IMR-90 (cell line): ENCODE data around the gene CRTAP. TPM values are rescaled to one million over a fixed set of nuclear protein-coding genes. Genes with fewer than 3 reads are reported as not detected.

Experiments
- ATAC-seq: fragments of 200-7000 bp; cut with Tn5 transposase; 2 replicates; pipeline ENCODE4 v1.9.1; 2020; ENCODE audit warnings: low read depth, mild to moderate bottlenecking, moderate library complexity
- BruUV-seq: library from RNA; stranded (reverse); fragments of 400-500 nt; replicated peaks from 2 replicates; lab custom pipeline; 2021; lab: Mats Ljungman, UMichigan
- CTCF ChIA-PET: fragments of 300-600 bp; formaldehyde crosslinking; extraction: SDS; loops from one replicate; lab custom pipeline; 2021; ENCODE audit warnings: antibody characterized with exemption; lab: Yijun Ruan, JAX
- POLR2A ChIA-PET: fragments of 300-600 bp; sonication (Branson Sonifier 250); formaldehyde crosslinking; loops from one replicate; lab custom pipeline; 2022; ENCODE audit warnings: antibody characterized with exemption; ENCODE audit not compliant: unreplicated experiment; lab: Charles Lee
- DNase-seq: peaks from one replicate; pipeline ENCODE4 v3.0.0; 2013
- H2AFZ ChIP-seq: replicated peaks from 2 replicates; pipeline ENCODE3; 2013; ENCODE audit warnings: low read length, mild to moderate bottlenecking; ENCODE audit not compliant: poor library complexity
- H2AK5ac ChIP-seq: 2 replicates; pipeline ENCODE4 v1.6.1; 2013; ENCODE audit warnings: low read depth, low read length, inconsistent platforms
- H2AK9ac ChIP-seq: replicated peaks from 2 replicates; pipeline ENCODE3; 2013; ENCODE audit warnings: mild to moderate bottlenecking, low read depth, low read length, moderate library complexity; ENCODE audit not compliant: poor library complexity
- H2BK120ac ChIP-seq: 2 replicates; pipeline ENCODE4 v1.6.1; 2013; ENCODE audit warnings: low read depth, low read length, inconsistent platforms
- H2BK15ac ChIP-seq: 3 replicates; pipeline ENCODE4 v1.6.1; 2013; ENCODE audit warnings: low read depth, low read length, inconsistent platforms
- H2BK20ac ChIP-seq: 2 replicates; pipeline ENCODE4 v1.6.1; 2013; ENCODE audit warnings: low read depth, mild to moderate bottlenecking, inconsistent platforms, low read length, moderate library complexity
- H2BK5ac ChIP-seq: 2 replicates; pipeline ENCODE4 v1.6.1; 2013; ENCODE audit warnings: mild to moderate bottlenecking, low read depth, low read length, inconsistent platforms; ENCODE audit not compliant: poor library complexity, severe bottlenecking
- H3K14ac ChIP-seq: replicated peaks from 2 replicates; pipeline ENCODE4 v1.6.1; 2013; ENCODE audit warnings: low read depth, low read length, inconsistent platforms
- H3K18ac ChIP-seq: 2 replicates; pipeline ENCODE4 v1.6.1; 2013; ENCODE audit warnings: low read depth, low read length, control low read depth
- H3K23ac ChIP-seq: 2 replicates; pipeline ENCODE4 v1.6.1; 2013; ENCODE audit warnings: low read depth, low read length, inconsistent platforms
- H3K27ac ChIP-seq: 2 replicates; pipeline ENCODE4 v1.5.1; 2013; ENCODE audit warnings: mild to moderate bottlenecking, control low read depth, low read length; ENCODE audit not compliant: insufficient read depth
- H3K27me3 ChIP-seq: 2 replicates; pipeline ENCODE4 v1.6.1; 2013; ENCODE audit warnings: low read length; ENCODE audit not compliant: control insufficient read depth, insufficient read depth
- H3K36me3 ChIP-seq: 2 replicates; pipeline ENCODE4 v1.6.1; 2013; ENCODE audit warnings: low read length, mixed read lengths; ENCODE audit not compliant: control insufficient read depth, insufficient read depth
- H3K4ac ChIP-seq: 2 replicates; pipeline ENCODE4 v1.6.1; 2013; ENCODE audit warnings: low read depth, low read length, inconsistent platforms
- H3K4me1 ChIP-seq: 2 replicates; pipeline ENCODE4 v1.6.1; 2013; ENCODE audit warnings: low read length, mixed read lengths; ENCODE audit not compliant: control insufficient read depth, insufficient read depth
- H3K4me2 ChIP-seq: 2 replicates; pipeline ENCODE4 v1.6.1; 2013; ENCODE audit warnings: low read depth, mild to moderate bottlenecking, control low read depth, low read length, moderate library complexity
- H3K4me3 ChIP-seq: 2 replicates; pipeline ENCODE4 v1.5.1; 2013; ENCODE audit warnings: low read depth, mild to moderate bottlenecking, control low read depth, low read length, moderate library complexity; ENCODE audit not compliant: insufficient read depth
- H3K56ac ChIP-seq: 2 replicates; pipeline ENCODE4 v1.6.1; 2013; ENCODE audit warnings: low read length, inconsistent platforms; ENCODE audit not compliant: insufficient read depth; ENCODE audit errors: extremely low read depth
- H3K79me1 ChIP-seq, 2 experiments: 2 replicates each; pipeline ENCODE4 v1.6.1; 2013; ENCODE audit warnings: low read length in 2 of 2, inconsistent platforms in 1 of 2, low read depth in 1 of 2
- H3K9ac ChIP-seq: 2 replicates; pipeline ENCODE4 v1.6.1; 2013; ENCODE audit warnings: low read depth, low read length, control low read depth
- H3K9me1 ChIP-seq: 2 replicates; pipeline ENCODE4 v1.6.1; 2013; ENCODE audit warnings: low read length, inconsistent platforms; ENCODE audit not compliant: insufficient read depth
- H3K9me3 ChIP-seq: 2 replicates; pipeline ENCODE4 v1.6.1; 2013; ENCODE audit warnings: low read length; ENCODE audit not compliant: control insufficient read depth, insufficient read depth
- H4K20me1 ChIP-seq: 2 replicates; pipeline ENCODE4 v1.6.1; 2013; ENCODE audit warnings: low read length, inconsistent platforms; ENCODE audit not compliant: insufficient read depth
- H4K5ac ChIP-seq: 2 replicates; pipeline ENCODE4 v1.6.1; 2013; ENCODE audit warnings: mild to moderate bottlenecking, low read depth, low read length, control low read depth
- H4K8ac ChIP-seq, 2 experiments: 2 replicates each; pipeline ENCODE4 v1.6.1; 2013; ENCODE audit warnings: low read depth in 2 of 2, low read length in 2 of 2, control low read depth in 1 of 2, inconsistent platforms in 1 of 2
- H4K91ac ChIP-seq: 2 replicates; pipeline ENCODE4 v1.6.1; 2013; ENCODE audit warnings: low read depth, low read length, inconsistent platforms; ENCODE audit not compliant: insufficient read depth
- BHLHE40 ChIP-seq: fragments of 150-350 bp; IDR thresholded peaks from 2 replicates; pipeline ENCODE4 v1.6.1; 2016; ENCODE audit warnings: mild to moderate bottlenecking, low read depth, low read length
- CEBPB ChIP-seq: IDR thresholded peaks from 2 replicates; pipeline ENCODE4 v1.6.1; 2012; ENCODE audit warnings: low read depth, low read length, improper control_type of control experiment
- FOS ChIP-seq: fragments of 150-350 bp; IDR thresholded peaks from 2 replicates; pipeline ENCODE4 v1.6.1; 2016; ENCODE audit warnings: low read depth, low read length
- MAFK ChIP-seq: IDR thresholded peaks from 2 replicates; pipeline ENCODE4 v1.6.1; 2012; ENCODE audit warnings: low read depth, low read length, improper control_type of control experiment
- MAZ ChIP-seq: IDR thresholded peaks from 2 replicates; pipeline ENCODE4 v1.6.1; 2012; ENCODE audit warnings: low read depth, mild to moderate bottlenecking, low read length, improper control_type of control experiment, moderate library complexity, borderline replicate concordance
- MXI1 ChIP-seq: IDR thresholded peaks from 2 replicates; pipeline ENCODE4 v1.6.1; 2012; ENCODE audit warnings: low read depth, mild to moderate bottlenecking, low read length, moderate library complexity, borderline replicate concordance
- RAD21 ChIP-seq: IDR thresholded peaks from 2 replicates; pipeline ENCODE4 v1.6.1; 2012; ENCODE audit warnings: low read length, improper control_type of control experiment
- RCOR1 ChIP-seq: IDR thresholded peaks from 2 replicates; pipeline ENCODE4 v1.6.1; 2012; ENCODE audit warnings: mild to moderate bottlenecking, low read length, improper control_type of control experiment; ENCODE audit not compliant: insufficient replicate concordance
- RFX5 ChIP-seq: IDR thresholded peaks from 2 replicates; pipeline ENCODE4 v1.8.0; 2012; ENCODE audit warnings: low read depth, mild to moderate bottlenecking, low read length, moderate library complexity
- WGBS, 2 experiments: methylation state at CpG; one replicate each; pipeline versions ENCODE4 v1.1.5 to v1.1.7; 2013; ENCODE audit warnings: missing lambda C conversion rate in 2 of 2; ENCODE audit not compliant: insufficient read length in 1 of 2; ENCODE audit errors: extremely low coverage in 2 of 2; 5-methylcytosine and 5-hydroxymethylcytosine counted together
- dilution Hi-C: fragments of 300-500 bp; cut with HindIII; formaldehyde crosslinking; loops from one replicate; pipeline ENCODE4 v1.14.3; 2018; ENCODE audit warnings: low sequenced_read_pairs; ENCODE audit not compliant: unreplicated experiment
- in situ Hi-C: fragments of 300-500 bp; cut with MboI; formaldehyde crosslinking; loops from 3 replicates; pipeline ENCODE4 v1.14.3; 2019; ENCODE audit warnings: low sequenced_read_pairs, inconsistent platforms, mixed read lengths
- intact Hi-C: fragments of 100-400 bp; cut with micrococcal nuclease; formaldehyde crosslinking; loops from 2 replicates; pipeline ENCODE4 v1.10.0; 2022
- polyA plus RNA-seq, 3 experiments: library from polyadenylated mRNA; depleted of rRNA; stranded (reverse); fragments of >200 nt; gene quantifications; 2 replicates each; pipeline ENCODE4 v1.2.3, GENCODE V29; 2012; ENCODE audit warnings: low replicate concordance in 1 of 3
- total RNA-seq: library from RNA; depleted of rRNA; stranded (reverse); fragments of >200 nt; gene quantifications from 2 replicates; pipeline ENCODE4 v1.2.3, GENCODE V29; 2012
- TF ChIP-seq, protein P1 (sequence below): conservative IDR thresholded peaks from 2 replicates; pipeline ENCODE4 v1.5.1; 2012; ENCODE audit warnings: mild to moderate bottlenecking, low read depth, low read length, improper control_type of control experiment
- TF ChIP-seq, protein P2 (sequence below): fragments of 150-350 bp; IDR thresholded peaks from 2 replicates; pipeline ENCODE4 v1.6.1; 2016; ENCODE audit warnings: low read depth, mild to moderate bottlenecking, low read length, moderate library complexity, borderline replicate concordance

The CRTAP gene
- total and polyA plus RNA-seq, 2 of the 4 experiments (the other 2 are of a cell fraction): 108 to 205 TPM

DNA sequence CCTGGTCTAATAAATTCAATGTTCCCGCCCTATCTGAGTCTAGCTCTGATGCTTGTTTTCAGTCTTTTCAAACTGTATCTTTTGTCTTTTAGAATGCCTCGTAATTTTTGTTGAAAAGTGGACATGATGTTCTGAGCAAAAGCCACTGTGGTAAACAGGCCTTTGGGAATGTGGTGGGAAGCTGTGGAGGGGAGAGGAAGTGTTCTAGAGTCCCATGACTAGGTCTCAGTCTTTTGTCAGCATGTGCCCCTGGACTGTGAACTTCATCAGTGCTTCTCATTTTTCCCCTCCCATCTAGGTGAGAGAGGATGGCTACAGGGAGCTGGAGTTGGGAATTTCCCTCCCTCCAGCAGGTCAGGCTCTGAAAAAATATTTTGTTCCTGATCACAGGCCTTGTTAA, 71.0 kb downstream of the CRTAP start:
- intact Hi-C loops (no loop called here), dilution Hi-C loops (no loop called here), in situ Hi-C loops (no loop called here)
- H3K4ac ChIP-seq: no peak overlapping the region
- no peak overlapping the region for H2BK15ac ChIP-seq
- no peaks in the 10 kb centered on the region for H3K9me3 ChIP-seq
- no TSS peak for BruUV-seq
- ChIA-PET POLR2A (no interaction called here), CTCF (interaction anchor here (1.2 kb wide), 1 partner anchor 8 kb away, joined by 3 read pairs; no protein-coding TSS in a partner anchor)
- TF ChIP-seq RFX5 (no peak), FOS (no peak), RCOR1 (no peak), RAD21 (no peak), CEBPB (no peak), MAFK (no peak), MAZ (no peak), BHLHE40 (no peak), MXI1 (no peak)
- TF ChIP-seq, protein P1, sequence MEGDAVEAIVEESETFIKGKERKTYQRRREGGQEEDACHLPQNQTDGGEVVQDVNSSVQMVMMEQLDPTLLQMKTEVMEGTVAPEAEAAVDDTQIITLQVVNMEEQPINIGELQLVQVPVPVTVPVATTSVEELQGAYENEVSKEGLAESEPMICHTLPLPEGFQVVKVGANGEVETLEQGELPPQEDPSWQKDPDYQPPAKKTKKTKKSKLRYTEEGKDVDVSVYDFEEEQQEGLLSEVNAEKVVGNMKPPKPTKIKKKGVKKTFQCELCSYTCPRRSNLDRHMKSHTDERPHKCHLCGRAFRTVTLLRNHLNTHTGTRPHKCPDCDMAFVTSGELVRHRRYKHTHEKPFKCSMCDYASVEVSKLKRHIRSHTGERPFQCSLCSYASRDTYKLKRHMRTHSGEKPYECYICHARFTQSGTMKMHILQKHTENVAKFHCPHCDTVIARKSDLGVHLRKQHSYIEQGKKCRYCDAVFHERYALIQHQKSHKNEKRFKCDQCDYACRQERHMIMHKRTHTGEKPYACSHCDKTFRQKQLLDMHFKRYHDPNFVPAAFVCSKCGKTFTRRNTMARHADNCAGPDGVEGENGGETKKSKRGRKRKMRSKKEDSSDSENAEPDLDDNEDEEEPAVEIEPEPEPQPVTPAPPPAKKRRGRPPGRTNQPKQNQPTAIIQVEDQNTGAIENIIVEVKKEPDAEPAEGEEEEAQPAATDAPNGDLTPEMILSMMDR: no peak
- TF ChIP-seq, protein P2, sequence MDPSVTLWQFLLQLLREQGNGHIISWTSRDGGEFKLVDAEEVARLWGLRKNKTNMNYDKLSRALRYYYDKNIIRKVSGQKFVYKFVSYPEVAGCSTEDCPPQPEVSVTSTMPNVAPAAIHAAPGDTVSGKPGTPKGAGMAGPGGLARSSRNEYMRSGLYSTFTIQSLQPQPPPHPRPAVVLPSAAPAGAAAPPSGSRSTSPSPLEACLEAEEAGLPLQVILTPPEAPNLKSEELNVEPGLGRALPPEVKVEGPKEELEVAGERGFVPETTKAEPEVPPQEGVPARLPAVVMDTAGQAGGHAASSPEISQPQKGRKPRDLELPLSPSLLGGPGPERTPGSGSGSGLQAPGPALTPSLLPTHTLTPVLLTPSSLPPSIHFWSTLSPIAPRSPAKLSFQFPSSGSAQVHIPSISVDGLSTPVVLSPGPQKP: no peak
- ATAC-seq (no peak), DNase-seq (no peak)
- no peak overlapping the region for H3K18ac ChIP-seq
- H3K9me1 ChIP-seq: no peaks in the 10 kb centered on the region; the same call in 1 of the 2 replicates
- no peak overlapping the region for H3K14ac ChIP-seq
- H3K9ac ChIP-seq: no peak overlapping the region
- no peak overlapping the region for H2AK9ac ChIP-seq
- no peak overlapping the region for H2BK20ac ChIP-seq
- no peak overlapping the region for H3K56ac ChIP-seq
- no peak overlapping the region for H2AFZ ChIP-seq
- no peaks in the 10 kb centered on the region for H4K20me1 ChIP-seq
- no peak overlapping the region for H4K91ac ChIP-seq
- H4K8ac ChIP-seq: no peak overlapping the region
- WGBS, 2 experiments: no CpG with 5 or more reads among the region's 2 CpGs
- no peak overlapping the region for H2BK5ac ChIP-seq
- H3K4me2 ChIP-seq: no peak overlapping the region
- no peak overlapping the region for H3K23ac ChIP-seq
- H2AK5ac ChIP-seq: no peak overlapping the region
- no peak overlapping the region for H3K4me3 ChIP-seq
- no peaks in the 10 kb centered on the region for H3K27me3 ChIP-seq
- H3K36me3 ChIP-seq: no peaks in the 10 kb centered on the region
- no peaks in the 10 kb centered on the region for H3K79me1 ChIP-seq
- no peak overlapping the region for H4K5ac ChIP-seq
- no peak overlapping the region for H2BK120ac ChIP-seq
- H3K4me1 ChIP-seq: no peaks in the 10 kb centered on the region
- H3K27ac ChIP-seq: no peak overlapping the region
